NCI-H226 (cell line): ENCODE results near the gene TFAP2E.

Experiments
- DNase-seq: peaks from one replicate; pipeline ENCODE4 v3.0.0-alpha.2; 2015

The TFAP2E gene

GRCh38 chr1:35557611-35558373 is 15.3 kb upstream of the TFAP2E start, which contains the start of gene NCDN:
TSS of gene NCDN (plus strand) at chr1:35557799. CDS start at chr1:35558191, 392 bp downstream.
- peak; percentile 97 for DNase-seq

GRCh38 chr1:35558374-35559316 is 14.5 kb upstream of the TFAP2E start:
- DNase-seq, result no peak

DNA sequence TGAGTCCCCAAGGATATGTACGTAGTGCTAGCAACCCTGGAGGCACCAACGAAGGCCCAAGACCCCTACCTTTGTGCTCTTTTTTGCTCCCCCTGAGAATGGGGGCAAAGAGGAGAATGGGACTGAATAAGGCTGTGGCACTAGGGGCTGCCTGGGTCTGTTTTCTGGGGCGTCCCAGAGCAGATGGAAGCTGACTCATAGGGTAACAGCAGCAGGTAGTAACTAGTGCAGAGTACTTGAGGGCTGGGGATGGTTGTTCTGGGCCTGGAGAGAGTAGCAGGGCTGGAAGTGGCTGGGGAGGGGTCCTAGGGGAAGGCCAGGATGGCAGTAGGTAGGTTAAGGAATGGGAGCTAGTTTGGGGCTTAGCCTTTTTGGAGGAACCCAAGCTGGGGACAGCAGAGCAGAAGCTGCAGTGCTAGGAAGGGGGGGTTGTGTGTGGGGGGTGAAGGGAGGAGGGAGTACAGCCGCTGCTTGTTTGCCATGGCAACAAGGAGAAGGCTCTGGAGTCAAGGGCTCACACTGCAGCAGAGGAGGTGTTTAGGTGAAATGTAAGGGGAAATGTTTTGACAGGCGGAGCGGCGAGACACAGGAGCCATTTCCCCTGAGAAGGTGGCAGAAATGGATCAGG is 13.7 kb upstream of the TFAP2E start:
- DNase-seq, result no peak

DNA sequence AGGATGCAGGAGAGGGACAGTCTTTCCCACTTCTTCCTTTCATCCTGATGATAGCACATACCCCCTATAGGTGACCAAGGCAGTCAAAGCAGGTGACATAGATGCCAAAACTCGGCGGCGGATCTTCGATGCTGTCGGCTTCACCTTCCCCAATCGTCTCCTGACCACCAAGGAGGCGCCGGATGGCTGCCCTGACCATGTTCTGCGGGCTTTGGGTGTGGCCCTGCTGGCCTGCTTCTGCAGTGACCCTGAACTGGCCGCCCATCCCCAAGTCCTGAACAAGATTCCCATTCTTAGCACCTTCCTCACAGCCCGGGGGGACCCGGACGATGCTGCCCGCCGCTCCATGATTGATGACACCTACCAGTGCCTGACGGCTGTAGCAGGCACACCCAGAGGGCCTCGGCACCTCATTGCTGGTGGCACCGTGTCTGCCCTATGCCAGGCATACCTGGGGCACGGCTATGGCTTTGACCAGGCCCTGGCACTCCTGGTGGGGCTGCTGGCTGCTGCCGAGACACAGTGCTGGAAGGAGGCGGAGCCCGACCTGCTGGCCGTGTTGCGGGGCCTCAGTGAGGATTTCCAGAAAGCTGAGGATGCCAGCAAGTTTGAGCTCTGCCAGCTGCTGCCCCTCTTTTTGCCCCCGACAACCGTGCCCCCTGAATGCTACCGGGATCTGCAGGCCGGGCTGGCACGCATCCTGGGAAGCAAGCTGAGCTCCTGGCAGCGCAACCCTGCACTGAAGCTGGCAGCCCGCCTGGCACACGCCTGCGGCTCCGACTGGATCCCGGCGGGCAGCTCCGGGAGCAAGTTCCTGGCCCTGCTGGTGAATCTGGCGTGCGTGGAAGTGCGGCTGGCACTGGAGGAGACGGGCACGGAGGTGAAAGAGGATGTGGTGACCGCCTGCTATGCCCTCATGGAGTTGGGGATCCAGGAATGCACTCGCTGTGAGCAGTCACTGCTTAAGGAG is 12.6 kb upstream of the TFAP2E start:
- DNase-seq, result peak; percentile 24

DNA sequence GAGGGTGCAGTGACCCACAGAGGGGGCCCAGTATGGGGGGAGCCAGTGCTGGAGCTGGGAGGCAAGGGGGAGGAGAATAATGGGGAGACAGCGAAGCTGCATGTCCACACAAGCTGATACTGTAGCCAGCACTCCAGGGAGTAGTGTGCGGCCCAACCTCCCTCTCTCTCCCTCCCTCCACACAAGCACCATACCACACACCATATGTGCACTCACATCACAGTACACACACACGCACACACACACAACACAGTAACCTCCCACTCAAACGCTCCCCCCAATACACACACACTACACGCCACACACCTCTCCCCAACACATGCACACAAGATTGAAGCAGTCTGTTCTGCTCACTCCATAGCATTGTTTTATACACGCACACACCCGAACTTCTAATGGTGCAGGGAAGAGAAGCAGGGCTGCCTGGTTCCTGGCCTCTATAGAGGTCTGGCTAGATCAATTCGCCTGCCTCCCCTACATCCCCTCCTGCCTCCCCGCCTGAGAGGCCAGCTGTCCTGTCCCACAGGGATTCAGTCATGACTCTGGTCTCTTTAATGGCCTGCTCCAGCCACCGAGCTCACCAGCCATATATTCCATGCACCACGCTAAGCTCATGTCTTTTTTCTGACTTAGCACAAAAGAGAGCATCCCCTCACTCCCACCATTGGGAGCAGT is 11.7 kb upstream of the TFAP2E start:
- DNase-seq, result no peak

GRCh38 chr1:35561972-35562680 is 11.0 kb upstream of the TFAP2E start:
- no peak for DNase-seq

GRCh38 chr1:35563166-35563565 is 9.9 kb upstream of the TFAP2E start:
- DNase-seq, result no peak

GRCh38 chr1:35564037-35564883 is 8.9 kb upstream of the TFAP2E start:
- DNase-seq, result peak; percentile 48

DNA sequence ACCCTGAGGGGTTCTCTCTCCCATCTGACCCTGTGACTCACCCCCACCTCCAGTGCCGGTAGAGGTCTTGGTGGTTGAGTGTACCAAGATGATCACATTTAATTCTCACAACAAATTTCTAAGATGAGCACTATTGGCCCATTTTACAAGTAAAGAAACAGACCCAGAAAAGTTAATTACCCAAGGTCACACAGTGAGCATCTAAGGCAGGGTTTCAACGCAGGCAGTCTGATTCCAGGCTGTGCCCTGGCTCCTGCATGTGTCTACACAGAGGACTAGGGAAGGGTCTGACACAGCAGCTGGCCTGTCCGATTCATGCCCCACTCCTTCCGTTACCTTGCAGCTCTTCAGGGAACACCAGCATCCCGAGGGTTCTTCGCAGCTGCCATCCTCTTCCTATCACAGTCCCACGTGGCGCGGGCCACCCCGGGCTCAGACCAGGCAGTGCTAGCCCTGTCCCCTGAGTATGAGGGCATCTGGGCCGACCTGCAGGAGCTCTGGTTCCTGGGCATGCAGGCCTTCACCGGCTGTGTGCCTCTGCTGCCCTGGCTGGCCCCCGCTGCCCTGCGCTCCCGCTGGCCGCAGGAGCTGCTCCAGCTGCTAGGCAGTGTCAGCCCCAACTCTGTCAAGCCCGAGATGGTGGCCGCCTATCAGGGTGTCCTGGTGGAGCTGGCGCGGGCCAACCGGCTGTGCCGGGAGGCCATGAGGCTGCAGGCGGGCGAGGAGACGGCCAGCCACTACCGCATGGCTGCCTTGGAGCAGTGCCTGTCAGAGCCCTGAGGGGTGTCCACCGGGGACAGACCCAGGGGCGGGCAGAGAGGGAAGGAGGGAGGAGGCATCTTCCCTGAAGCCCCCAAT is 8.0 kb upstream of the TFAP2E start:
- DNase-seq, result no peak

DNA sequence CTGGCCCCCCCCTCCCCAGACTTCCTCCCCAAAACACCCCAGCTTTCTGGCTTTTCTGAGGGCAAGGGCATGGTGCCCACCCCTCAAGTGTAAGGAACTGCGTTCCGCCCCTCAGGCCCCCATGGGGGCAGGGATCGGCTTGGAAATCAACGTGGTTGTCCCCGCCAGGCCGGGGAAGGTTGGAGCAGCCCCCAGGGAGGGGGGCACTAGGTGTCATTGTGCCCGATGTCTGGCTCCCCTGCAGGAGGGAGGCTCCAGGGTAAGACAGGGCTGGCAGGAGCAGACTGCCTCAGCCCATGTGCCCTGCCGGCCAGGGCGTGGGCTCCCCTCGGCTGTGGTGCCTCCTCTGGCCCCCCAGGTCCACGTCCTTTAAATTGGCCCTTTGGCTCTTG is 7.4 kb upstream of the TFAP2E start:
- no peak for DNase-seq

- DNase-seq, result no peak
These were observed 5.1 kb upstream of the TFAP2E start for GRCh38 chr1:35567947-35568558.

DNA sequence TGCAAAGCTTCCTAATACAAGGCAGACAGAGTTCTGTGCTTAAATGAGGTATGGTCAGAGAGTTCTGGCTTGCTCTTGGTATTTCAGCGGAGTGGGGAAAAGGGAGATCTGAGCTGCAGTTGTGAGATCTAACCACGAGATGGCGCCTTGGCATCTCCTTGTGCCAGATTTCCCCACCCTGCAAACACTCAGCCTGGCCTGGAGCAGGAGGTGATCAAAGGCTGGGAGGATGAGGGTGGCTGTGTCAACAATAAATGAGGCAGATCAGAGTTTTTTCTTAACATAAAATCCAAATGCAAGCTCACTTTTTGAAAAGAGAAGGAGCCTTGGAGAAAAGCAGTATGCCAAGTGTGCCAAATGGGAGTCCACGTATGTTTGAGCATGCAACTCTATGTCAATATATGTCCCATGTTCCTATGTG is 4.1 kb upstream of the TFAP2E start:
- no peak for DNase-seq

GRCh38 chr1:35569936-35570335 is 3.2 kb upstream of the TFAP2E start:
- peak; percentile 51 for DNase-seq

DNA sequence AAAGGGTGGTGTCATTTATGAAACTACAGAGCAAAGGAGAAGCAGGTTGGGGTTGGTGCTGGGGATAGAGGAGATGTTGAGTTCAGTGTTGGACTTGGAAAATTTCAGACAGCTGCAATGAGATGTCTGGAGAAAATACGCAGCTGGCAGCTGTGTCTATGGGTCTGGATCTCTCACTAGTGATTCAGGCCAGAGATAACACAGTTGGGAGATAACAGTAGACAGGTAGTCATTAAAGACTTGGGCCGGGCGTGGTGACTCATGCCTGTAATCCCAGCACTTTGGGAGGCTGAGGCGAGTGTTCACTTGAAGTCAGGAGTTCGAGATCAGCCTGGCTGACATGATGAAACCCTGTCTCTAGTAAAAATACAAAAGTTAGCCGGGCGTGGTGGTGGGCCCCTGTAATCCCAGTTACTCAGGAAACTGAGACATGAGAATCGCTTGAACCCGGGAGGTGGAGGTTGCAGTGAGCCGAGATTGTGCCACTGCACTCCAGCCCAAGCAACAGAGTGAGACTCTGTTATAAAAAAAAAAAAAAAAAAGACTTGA is 2.5 kb upstream of the TFAP2E start:
- peak; percentile 75 for DNase-seq

GRCh38 chr1:35571263-35571662 is 1.9 kb upstream of the TFAP2E start:
- no peak for DNase-seq

GRCh38 chr1:35572296-35572695 is 818 bp upstream of the TFAP2E start:
- DNase-seq, result no peak

DNA sequence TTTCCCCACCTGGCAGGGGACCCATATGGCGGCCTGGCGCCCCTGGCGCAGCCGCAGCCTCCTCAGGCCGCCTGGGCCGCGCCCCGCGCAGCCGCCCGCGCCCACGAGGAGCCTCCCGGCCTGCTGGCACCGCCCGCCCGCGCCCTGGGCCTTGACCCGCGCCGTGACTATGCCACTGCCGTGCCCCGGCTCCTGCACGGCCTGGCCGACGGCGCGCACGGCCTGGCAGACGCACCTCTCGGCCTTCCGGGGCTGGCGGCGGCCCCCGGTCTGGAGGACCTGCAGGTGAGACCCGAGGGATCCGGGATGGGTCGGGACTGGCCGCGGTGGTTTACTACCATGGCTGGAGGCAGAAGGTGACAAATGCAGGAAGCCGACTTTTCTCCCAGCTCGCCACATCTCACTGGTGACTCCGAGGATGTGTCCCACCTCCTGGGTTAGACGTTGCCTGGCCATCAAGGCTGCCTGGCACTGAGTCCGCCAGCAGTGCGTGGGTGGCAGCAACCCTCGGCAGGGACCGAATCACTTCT is 1.1 kb downstream of the TFAP2E start:
- no peak for DNase-seq
